Effector CD8-positive, alpha-beta T cell (primary cell): ENCODE data around the gene TRIM44.
"Not testable (repeated sequence)": the region's sequence is repeated elsewhere in the genome, so short reads cannot be mapped to it uniquely, and the experiment has no call there.

Experiments used
- DNase-seq: peaks from one replicate; lab custom pipeline; 2025; lab: John Stamatoyannopoulos, UW

Gene TRIM44

DNA sequence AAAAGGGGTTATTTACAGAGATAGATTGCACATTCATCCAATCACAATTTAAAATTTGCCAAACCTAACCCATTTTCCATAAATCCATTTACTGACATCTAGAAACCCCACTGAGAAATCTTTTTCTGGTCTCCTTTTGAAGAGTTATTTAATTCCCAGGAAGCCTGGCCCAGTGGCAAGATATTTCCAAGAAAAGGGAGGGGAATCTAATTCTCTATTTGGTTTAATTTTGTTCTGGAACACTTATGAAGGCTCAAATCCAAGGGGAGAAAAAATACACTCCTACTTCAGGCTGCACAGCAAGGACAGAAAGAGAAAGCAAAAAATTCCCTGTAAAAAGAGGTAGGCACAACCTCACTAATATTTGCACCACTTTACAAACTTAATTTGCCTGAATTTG lies 193.1 kb downstream of the TRIM44 start:
- DNase-seq, result no peak

DNA sequence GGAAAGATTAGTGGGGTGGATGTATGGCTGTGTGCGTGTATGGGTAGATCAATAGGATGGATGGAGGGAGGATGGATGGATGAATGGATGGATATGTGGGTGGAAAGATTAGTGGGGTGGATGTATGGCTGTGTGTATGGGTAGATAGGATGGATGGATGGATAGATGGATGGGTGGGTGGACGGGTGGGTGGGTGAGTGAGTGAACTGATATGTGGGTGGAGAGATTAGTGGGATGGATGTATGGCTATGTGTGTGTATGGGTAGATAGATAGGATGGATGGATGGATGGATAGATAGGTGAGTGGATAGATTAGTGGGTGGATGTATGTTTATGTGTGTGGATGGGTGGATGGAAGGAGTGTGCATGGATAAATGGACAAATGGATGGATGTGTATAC lies 193.7 kb downstream of the TRIM44 start:
- no peak for DNase-seq

DNA sequence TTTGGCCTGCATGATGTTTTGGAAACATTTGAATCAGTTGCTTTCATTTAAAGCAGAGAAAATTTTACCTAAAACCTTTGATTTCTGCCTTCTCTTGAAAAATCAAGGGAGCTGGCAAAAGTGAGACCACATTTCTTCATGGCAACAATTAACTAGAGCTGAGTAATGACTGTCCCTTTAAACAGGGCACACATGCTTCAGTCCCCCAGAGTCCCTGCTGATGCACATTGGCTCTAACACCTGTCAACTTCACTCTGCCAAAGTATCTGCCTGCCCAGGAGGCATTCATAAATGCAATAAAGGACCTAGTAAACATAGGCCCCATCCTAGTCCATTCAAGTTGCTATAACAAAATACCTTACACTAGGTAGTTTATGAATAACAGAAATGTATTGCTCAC lies 194.2 kb downstream of the TRIM44 start:
- no peak for DNase-seq

DNA sequence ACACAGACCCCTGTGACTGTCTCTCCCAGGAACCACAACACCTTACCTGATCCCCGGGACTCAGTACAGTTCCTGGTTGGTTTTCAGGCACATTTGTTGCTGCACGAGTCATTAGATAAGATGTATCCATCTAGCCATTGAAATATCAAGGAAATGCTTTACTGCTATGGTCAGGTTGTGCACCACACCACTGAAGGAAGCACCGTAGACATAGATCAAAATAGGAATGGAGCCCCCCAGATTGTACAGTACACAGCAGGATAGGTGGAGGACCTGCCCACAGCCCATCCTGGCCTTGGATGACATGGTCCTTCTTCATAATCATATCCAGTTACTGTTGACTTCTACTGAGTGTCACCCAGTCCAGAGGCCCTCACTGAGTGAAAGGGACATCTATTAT lies 195.3 kb downstream of the TRIM44 start:
- no peak for DNase-seq

DNA sequence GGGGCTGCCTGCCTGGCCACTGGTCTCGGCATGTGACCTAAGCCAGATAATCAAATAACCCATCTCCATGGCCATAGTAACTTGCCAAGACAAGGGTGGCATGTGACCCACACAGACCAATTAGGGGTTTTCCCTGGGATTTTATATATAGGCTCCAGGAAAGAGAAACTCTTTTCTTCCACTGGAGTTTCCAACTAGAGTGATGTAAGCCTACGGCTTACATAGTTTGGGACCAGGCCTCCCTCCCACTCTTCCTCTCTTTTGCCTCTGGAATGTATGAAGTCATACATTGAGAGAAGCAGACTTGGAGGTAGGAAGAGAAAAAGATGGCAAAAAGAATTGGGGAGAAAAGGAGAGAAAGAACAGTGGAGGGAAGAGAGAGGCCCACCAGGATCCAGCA lies 196.7 kb downstream of the TRIM44 start:
- DNase-seq, result no peak

DNA sequence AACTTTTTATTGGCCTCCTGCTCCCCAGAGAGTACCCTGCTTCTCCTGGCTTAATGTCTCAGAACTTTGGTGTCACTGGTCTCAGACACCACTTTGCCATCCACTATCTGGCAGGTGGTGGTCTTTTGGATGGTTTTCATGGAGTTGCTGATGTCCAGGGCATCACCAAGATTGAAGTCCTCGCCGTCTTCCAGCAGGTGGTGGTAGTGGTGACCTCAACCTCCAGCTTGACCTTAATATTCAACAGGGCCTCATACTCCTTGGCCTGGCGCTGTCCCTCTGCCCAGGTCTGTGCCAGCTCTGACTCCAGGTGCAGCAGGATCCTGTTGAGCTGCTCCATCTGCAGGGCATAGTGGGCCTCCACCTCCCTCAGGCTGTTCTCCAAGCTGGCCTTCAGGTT lies 197.6 kb downstream of the TRIM44 start:
- not testable (repeated sequence) for DNase-seq

DNA sequence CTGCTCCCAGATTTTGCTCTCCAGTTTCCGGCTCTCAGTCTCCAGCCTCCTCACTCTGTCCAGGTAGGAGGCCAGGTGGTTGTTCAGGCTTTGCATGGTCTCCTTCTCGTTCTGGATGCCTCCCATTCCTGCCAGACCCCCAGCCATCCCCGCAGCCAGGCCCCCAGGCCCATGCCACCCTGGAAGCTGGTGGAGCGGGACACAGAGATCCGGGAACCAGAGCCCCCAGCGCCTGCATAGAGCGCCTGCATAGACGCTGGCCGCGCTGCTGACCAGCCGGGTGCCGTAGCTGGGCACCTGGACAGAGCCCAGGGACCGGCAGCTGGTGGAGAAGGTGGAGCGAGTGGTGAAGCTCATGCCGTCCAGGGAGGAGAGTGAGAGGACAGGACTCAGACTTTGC lies 198.6 kb downstream of the TRIM44 start:
- no peak for DNase-seq

DNA sequence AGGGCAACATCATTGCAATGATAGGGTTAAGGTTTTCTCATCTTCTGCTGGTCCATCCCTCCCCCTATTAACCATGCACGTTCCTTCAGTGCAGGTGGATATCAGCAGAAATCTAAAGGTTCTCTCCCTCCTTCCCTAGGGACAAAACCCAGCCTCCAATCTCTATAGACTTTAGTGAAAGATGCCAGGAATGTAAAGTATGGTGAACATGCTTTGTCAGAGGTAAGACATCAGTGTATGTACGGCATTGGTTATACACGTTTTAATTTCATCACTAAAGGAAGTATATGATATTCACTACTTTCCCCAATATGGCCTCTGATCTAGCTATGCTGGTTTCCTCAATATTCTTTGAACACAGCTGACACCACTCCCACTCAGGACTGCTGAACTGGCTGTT lies 200.1 kb downstream of the TRIM44 start:
- DNase-seq, result no peak

DNA sequence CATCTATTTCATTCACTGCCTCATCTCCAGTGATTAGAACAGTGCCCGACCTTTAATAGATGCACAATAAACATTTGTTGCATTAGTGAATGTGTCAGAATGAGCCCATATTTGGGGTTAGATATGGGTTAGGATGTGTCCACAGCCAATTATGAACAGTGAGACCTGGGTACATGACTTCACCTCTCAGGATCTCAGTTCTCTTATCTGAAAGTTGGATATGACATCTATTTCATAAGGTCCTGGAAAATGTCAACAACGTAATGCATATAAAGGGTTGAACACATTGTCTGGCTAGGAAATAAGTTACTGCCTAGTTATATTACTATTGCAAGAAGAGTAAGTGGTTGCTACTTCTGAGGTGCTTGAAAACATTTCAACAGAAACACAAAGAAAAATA lies 201.6 kb downstream of the TRIM44 start:
- no peak for DNase-seq

DNA sequence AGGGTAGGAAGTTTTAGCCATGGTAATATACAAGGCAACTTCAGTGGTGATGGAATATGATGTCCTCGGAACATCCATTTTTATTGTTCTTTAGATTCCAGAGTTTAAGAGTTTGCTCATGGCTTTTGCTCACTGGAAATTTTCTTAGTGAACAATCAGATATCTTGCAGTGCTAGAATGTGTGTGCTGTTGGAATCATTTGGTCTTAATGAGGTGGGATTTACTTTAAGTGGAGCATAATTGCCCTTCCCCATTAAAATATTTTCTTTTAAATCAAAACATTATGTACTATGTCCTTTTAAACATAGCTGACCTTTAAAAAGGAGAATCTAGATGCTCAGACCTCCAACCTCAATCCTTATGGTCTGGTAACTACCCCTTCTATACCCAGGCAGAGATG lies 204.0 kb downstream of the TRIM44 start:
- no peak for DNase-seq
